Measurements from ENCODE around the gene SH3GL3. TPM values are rescaled to one million over a fixed set of nuclear protein-coding genes. Genes with fewer than 3 reads are reported as not detected.
A peak's percentile ranks its signal among the peaks of the same experiment; 100 is the strongest.

Gene SH3GL3
- total RNA-seq, 1 donor from 2014 or later: not detected

GRCh38 chr15:83477808-83478537 is 30.8 kb downstream of the SH3GL3 start:
- peak overlapping the region in 1 of 2 donors; percentile 21 for H3K27ac ChIP-seq
- H3K9me3 ChIP-seq: no peaks in the 10 kb centered on the region
- intact Hi-C loops (cut with DNase I): no loop called here
- H3K27me3 ChIP-seq: no peaks in the 10 kb centered on the region
- H3K36me3 ChIP-seq: no peaks in the 10 kb centered on the region
- no peaks in the 10 kb centered on the region for H3K4me1 ChIP-seq
- no peak overlapping the region for H3K4me3 ChIP-seq
- DNase-seq (ENCODE audit: low spot score in 2 of 2): no peak
- no peak for TF ChIP-seq CTCF (IDR thresholded peaks at IDR 0.05)

- H3K36me3 ChIP-seq: no peaks in the 10 kb centered on the region
- H3K9me3 ChIP-seq: no peaks in the 10 kb centered on the region
- H3K4me1 ChIP-seq: no peaks in the 10 kb centered on the region
- no peak for DNase-seq (ENCODE audit: low spot score in 2 of 2)
- H3K27ac ChIP-seq: no peak overlapping the region
- intact Hi-C loops (cut with DNase I): no loop called here
- H3K4me3 ChIP-seq: no peak overlapping the region
- H3K27me3 ChIP-seq: no peaks in the 10 kb centered on the region
- TF ChIP-seq CTCF (IDR thresholded peaks at IDR 0.05): no peak
Measured at GRCh38 chr15:83483612-83484011, 36.5 kb downstream of the SH3GL3 start.

- Histone ChIP-seq H3K4me3 (no peak overlapping the region), H3K27me3 (no peaks in the 10 kb centered on the region), H3K4me1 (no peaks in the 10 kb centered on the region), H3K27ac (no peak overlapping the region), H3K9me3 (no peaks in the 10 kb centered on the region), H3K36me3 (no peaks in the 10 kb centered on the region)
- intact Hi-C loops (cut with DNase I): no loop called here
- DNase-seq (ENCODE audit: low spot score in 2 of 2): no peak
- TF ChIP-seq CTCF (IDR thresholded peaks at IDR 0.05): no peak
Measured at GRCh38 chr15:83484636-83485035, 37.5 kb downstream of the SH3GL3 start.

GRCh38 chr15:83486363-83486762 is 39.2 kb downstream of the SH3GL3 start:
- DNase-seq (ENCODE audit: low spot score in 2 of 2): no peak
- TF ChIP-seq CTCF (IDR thresholded peaks at IDR 0.05): no peak

GRCh38 chr15:83487519-83487918 is 40.4 kb downstream of the SH3GL3 start:
- Histone ChIP-seq H3K4me3 (no peak overlapping the region), H3K27ac (no peak overlapping the region), H3K9me3 (no peaks in the 10 kb centered on the region), H3K36me3 (no peaks in the 10 kb centered on the region), H3K4me1 (no peaks in the 10 kb centered on the region), H3K27me3 (no peaks in the 10 kb centered on the region)
- intact Hi-C loops (cut with DNase I): no loop called here
- DNase-seq (ENCODE audit: low spot score in 2 of 2): no peak
- TF ChIP-seq CTCF (IDR thresholded peaks at IDR 0.05): no peak

More at GRCh38 chr15:83486363-83486762, 39.2 kb downstream of the SH3GL3 start:
- intact Hi-C loops (cut with DNase I): no loop called here
- Histone ChIP-seq H3K4me1 (no peaks in the 10 kb centered on the region), H3K27me3 (no peaks in the 10 kb centered on the region), H3K27ac (no peak overlapping the region), H3K4me3 (no peak overlapping the region), H3K9me3 (no peaks in the 10 kb centered on the region), H3K36me3 (no peaks in the 10 kb centered on the region)

Data from ascending aorta (tissue), 2 donors.